GM23338 (cell line): Measurements from ENCODE around the gene TMEM138. TPM values are rescaled to one million over a fixed set of nuclear protein-coding genes. Genes with fewer than 3 reads are reported as not detected.

ENCODE experiments used
- ATAC-seq: fragments of 200-7000 bp; cut with Tn5 transposase; 3 replicates; pipeline ENCODE4 v1.9.1; 2020
- DNase-seq: peaks from one replicate; pipeline ENCODE4 v3.0.0-alpha.2; 2015; ENCODE audit warnings: low spot score
- H2AFZ ChIP-seq: fragments of 200-600 bp; sonication (generic); 2 replicates; pipeline ENCODE4 v1.8.0; 2016; ENCODE audit warnings: antibody characterized with exemption, mild to moderate bottlenecking, moderate library complexity
- H3F3A ChIP-seq: fragments of 200-600 bp; sonication (generic); replicated peaks from 2 replicates; pipeline ENCODE4 v1.8.0; 2017; ENCODE audit warnings: antibody characterized with exemption, mixed run types, low read depth
- H3K27ac ChIP-seq: fragments of 200-600 bp; sonication (generic); 2 replicates; pipeline ENCODE4 v1.6.1; 2016; ENCODE audit warnings: low read depth
- H3K27me3 ChIP-seq: fragments of 200-600 bp; sonication (generic); 2 replicates; pipeline ENCODE4 v1.8.0; 2016; ENCODE audit warnings: mild to moderate bottlenecking, mixed run types, moderate library complexity; ENCODE audit not compliant: insufficient read depth
- H3K36me3 ChIP-seq: fragments of 200-600 bp; sonication (generic); 2 replicates; pipeline ENCODE4 v1.8.0; 2016; ENCODE audit warnings: mild to moderate bottlenecking; ENCODE audit not compliant: insufficient read depth
- H3K4me1 ChIP-seq: fragments of 200-600 bp; sonication (generic); 2 replicates; pipeline ENCODE4 v1.8.0; 2016; ENCODE audit warnings: mild to moderate bottlenecking, moderate library complexity; ENCODE audit not compliant: insufficient read depth
- H3K4me2 ChIP-seq: fragments of 200-600 bp; sonication (generic); 2 replicates; pipeline ENCODE4 v1.7.1; 2017; ENCODE audit warnings: mixed run types
- H3K4me3 ChIP-seq: fragments of 200-600 bp; sonication (generic); 2 replicates; pipeline ENCODE4 v1.6.1; 2016; ENCODE audit warnings: mixed run types
- H3K79me2 ChIP-seq: fragments of 200-600 bp; sonication (generic); replicated peaks from 2 replicates; pipeline ENCODE4 v1.8.0; 2017; ENCODE audit warnings: mild to moderate bottlenecking; ENCODE audit not compliant: insufficient read depth
- H3K9me2 ChIP-seq: fragments of 200-600 bp; sonication (generic); 2 replicates; pipeline ENCODE4 v1.8.0; 2017; ENCODE audit not compliant: insufficient read depth
- H4K20me1 ChIP-seq: fragments of 200-600 bp; sonication (generic); replicated peaks from 2 replicates; pipeline ENCODE4 v1.8.0; 2017; ENCODE audit warnings: mild to moderate bottlenecking; ENCODE audit not compliant: insufficient read depth
- H3K27ac Mint-ChIP-seq: 2 replicates; pipeline ENCODE4 v1.8.0; 2020; ENCODE audit warnings: inconsistent platforms, mild to moderate bottlenecking, moderate library complexity, mixed read lengths
- H3K27me3 Mint-ChIP-seq: 3 replicates; pipeline ENCODE4 v1.8.0; 2022; ENCODE audit warnings: low read depth, mild to moderate bottlenecking, moderate library complexity, mixed read lengths, inconsistent platforms; ENCODE audit not compliant: insufficient read depth, poor library complexity
- H3K36me3 Mint-ChIP-seq: 3 replicates; pipeline ENCODE4 v1.8.0; 2021; ENCODE audit warnings: low read depth, mild to moderate bottlenecking, inconsistent platforms, moderate library complexity, mixed read lengths
- H3K4me1 Mint-ChIP-seq: 3 replicates; pipeline ENCODE4 v1.8.0; 2020; ENCODE audit warnings: mild to moderate bottlenecking, inconsistent platforms, mixed read lengths
- H3K4me3 Mint-ChIP-seq: 3 replicates; pipeline ENCODE4 v1.8.0; 2021; ENCODE audit warnings: moderate library complexity, mild to moderate bottlenecking, inconsistent platforms, mixed read lengths
- H3K9me3 Mint-ChIP-seq: 3 replicates; pipeline ENCODE4 v1.8.0; 2020; ENCODE audit warnings: moderate library complexity, mild to moderate bottlenecking, inconsistent platforms, mixed read lengths
- ETS1 ChIP-seq: IDR thresholded peaks from 2 replicates; pipeline ENCODE4 v1.6.1; 2016; ENCODE audit warnings: antibody characterized with exemption
- EZH2 ChIP-seq: fragments of 200-600 bp; sonication (generic); IDR thresholded peaks from one replicate; pipeline ENCODE4 v1.8.0; 2017; ENCODE audit warnings: antibody characterized with exemption, mild to moderate bottlenecking, low read depth; ENCODE audit not compliant: unreplicated experiment
- EZH2phosphoT487 ChIP-seq: fragments of 200-600 bp; sonication (generic); IDR thresholded peaks from one replicate; pipeline ENCODE4 v1.8.1; 2018; ENCODE audit warnings: antibody characterized with exemption; ENCODE audit not compliant: unreplicated experiment
- NANOG ChIP-seq: IDR thresholded peaks from 2 replicates; pipeline ENCODE4 v1.6.1; 2016; ENCODE audit warnings: antibody characterized with exemption, borderline replicate concordance
- POLR2AphosphoS5 ChIP-seq: IDR thresholded peaks from 2 replicates; pipeline ENCODE4 v1.6.1; 2016; ENCODE audit warnings: antibody characterized with exemption, low read depth
- STAT1 ChIP-seq: IDR thresholded peaks from one replicate; pipeline ENCODE4 v1.6.1; 2016; ENCODE audit warnings: antibody characterized with exemption; ENCODE audit not compliant: unreplicated experiment
- ZNF462 ChIP-seq: fragments of 250-450 bp; sonication (Bioruptor Pico); IDR thresholded peaks from 2 replicates; pipeline ENCODE4 v1.5.0; 2020; ENCODE audit warnings: mild to moderate bottlenecking, moderate library complexity
- polyA plus RNA-seq: library from polyadenylated mRNA; unstranded; fragments of >200 nt; fragmentation: Nextera tagmentation; extraction: Ambion mirVana; gene quantifications from 2 replicates; pipeline ENCODE4 v1.2.1, GENCODE V29; 2016
- total RNA-seq: library from RNA; depleted of rRNA; stranded (reverse); fragments of >200 nt; shearing (Covaris generic); gene quantifications from 2 replicates; pipeline ENCODE4 v1.2.3, GENCODE V29; 2014

TMEM138 gene
- total and polyA plus RNA-seq, 2 experiments from 2014 or later: 30.2 to 32.1 TPM

- DNase-seq: no peak
- Mint-ChIP-seq H3K27me3 (peaks cover 6% of the 10 kb centered on the region), H3K4me3 (no peak overlapping the region), H3K36me3 (peaks cover 20% of the 10 kb centered on the region), H3K4me1 (peaks cover 2% of the 10 kb centered on the region; the same call in 2 of the 3 replicates), H3K9me3 (no peaks in the 10 kb centered on the region), H3K27ac (no peak overlapping the region)
- Histone ChIP-seq H3K79me2 (no peaks in the 10 kb centered on the region), H3K4me2 (no peak overlapping the region), H3K9me2 (no peaks in the 10 kb centered on the region), H3K27me3 (no peaks in the 10 kb centered on the region), H3F3A (no peaks in the 10 kb centered on the region), H3K4me3 (no peak overlapping the region), H3K27ac (no peak overlapping the region), H4K20me1 (no peaks in the 10 kb centered on the region), H2AFZ (no peak overlapping the region), H3K4me1 (no peaks in the 10 kb centered on the region), H3K36me3 (no peaks in the 10 kb centered on the region)
- no peak for ATAC-seq
- TF ChIP-seq EZH2: no peak
- no peak for TF ChIP-seq ETS1
- no peak for TF ChIP-seq EZH2phosphoT487
- TF ChIP-seq ZNF462 (CRISPR knock-in tag): no peak
- TF ChIP-seq NANOG: no peak
- TF ChIP-seq STAT1: no peak
- no peak for TF ChIP-seq POLR2AphosphoS5
Observed at GRCh38 chr11:61349916-61350315, 12.3 kb upstream of the TMEM138 start.
